ENCODE data around the gene DNAI4.

The DNAI4 gene

GRCh38 chr1:66938613-66939012 is 14.0 kb upstream of the DNAI4 start:
- H3K9ac ChIP-seq (ENCODE audit: low read length) = no peak overlapping the region
- H3K27me3 ChIP-seq (ENCODE audit: control insufficient read depth, insufficient read depth, low read length) = no peaks in the 10 kb centered on the region
- peaks cover 3% of the 10 kb centered on the region for H3K4me1 ChIP-seq (ENCODE audit: control insufficient read depth, insufficient read depth, low read length)
- no peak overlapping the region for H3K4me3 ChIP-seq (ENCODE audit: low read length)
- H3K36me3 ChIP-seq (ENCODE audit: control insufficient read depth, insufficient read depth, low read length) = no peaks in the 10 kb centered on the region
- no peak overlapping the region for H3K27ac ChIP-seq (ENCODE audit: low read depth, low read length)

- no peak overlapping the region for H3K9ac ChIP-seq (ENCODE audit: low read length)
- no peaks in the 10 kb centered on the region for H3K27me3 ChIP-seq (ENCODE audit: control insufficient read depth, insufficient read depth, low read length)
- H3K4me1 ChIP-seq (ENCODE audit: control insufficient read depth, insufficient read depth, low read length) = peaks cover 3% of the 10 kb centered on the region
- H3K36me3 ChIP-seq (ENCODE audit: control insufficient read depth, insufficient read depth, low read length) = no peaks in the 10 kb centered on the region
- H3K27ac ChIP-seq (ENCODE audit: low read depth, low read length) = no peak overlapping the region
- no peak overlapping the region for H3K4me3 ChIP-seq (ENCODE audit: low read length)
Measured at GRCh38 chr1:66937529-66938234, 13.0 kb upstream of the DNAI4 start.

- H3K4me1 ChIP-seq (ENCODE audit: control insufficient read depth, insufficient read depth, low read length) = peaks cover 16% of the 10 kb centered on the region
- no peak overlapping the region for H3K9ac ChIP-seq (ENCODE audit: low read length)
- peak overlapping the region; percentile 48 for H3K4me3 ChIP-seq (ENCODE audit: low read length)
- no peak overlapping the region for H3K27ac ChIP-seq (ENCODE audit: low read depth, low read length)
- H3K27me3 ChIP-seq (ENCODE audit: control insufficient read depth, insufficient read depth, low read length) = no peaks in the 10 kb centered on the region
- H3K36me3 ChIP-seq (ENCODE audit: control insufficient read depth, insufficient read depth, low read length) = no peaks in the 10 kb centered on the region
Measured at GRCh38 chr1:66933887-66934700, 9.4 kb upstream of the DNAI4 start.

GRCh38 chr1:66932291-66932690 is 7.6 kb upstream of the DNAI4 start:
- Histone ChIP-seq H3K4me1 (ENCODE audit: control insufficient read depth, insufficient read depth, low read length) (peaks cover 16% of the 10 kb centered on the region), H3K4me3 (ENCODE audit: low read length) (no peak overlapping the region)

GRCh38 chr1:66931590-66931989 is 6.9 kb upstream of the DNAI4 start:
- Histone ChIP-seq H3K27me3 (ENCODE audit: control insufficient read depth, insufficient read depth, low read length) (no peaks in the 10 kb centered on the region), H3K9ac (ENCODE audit: low read length) (peak overlapping the region; percentile 16), H3K4me1 (ENCODE audit: control insufficient read depth, insufficient read depth, low read length) (peaks cover 16% of the 10 kb centered on the region), H3K27ac (ENCODE audit: low read depth, low read length) (peak overlapping the region; percentile 92), H3K4me3 (ENCODE audit: low read length) (peak overlapping the region; percentile 90), H3K36me3 (ENCODE audit: control insufficient read depth, insufficient read depth, low read length) (no peaks in the 10 kb centered on the region)

More at GRCh38 chr1:66932291-66932690, 7.6 kb upstream of the DNAI4 start:
- H3K9ac ChIP-seq (ENCODE audit: low read length) = no peak overlapping the region
- no peak overlapping the region for H3K27ac ChIP-seq (ENCODE audit: low read depth, low read length)
- no peaks in the 10 kb centered on the region for H3K27me3 ChIP-seq (ENCODE audit: control insufficient read depth, insufficient read depth, low read length)
- no peaks in the 10 kb centered on the region for H3K36me3 ChIP-seq (ENCODE audit: control insufficient read depth, insufficient read depth, low read length)

GRCh38 chr1:66930823-66931174 is 6.1 kb upstream of the DNAI4 start:
- no peaks in the 10 kb centered on the region for H3K36me3 ChIP-seq (ENCODE audit: control insufficient read depth, insufficient read depth, low read length)
- peak overlapping the region; percentile 90 for H3K9ac ChIP-seq (ENCODE audit: low read length)
- H3K4me3 ChIP-seq (ENCODE audit: low read length) = peak overlapping the region; percentile 90

GRCh38 chr1:66929999-66930822 is 5.6 kb upstream of the DNAI4 start:
- Histone ChIP-seq H3K27me3 (ENCODE audit: control insufficient read depth, insufficient read depth, low read length) (no peaks in the 10 kb centered on the region), H3K9ac (ENCODE audit: low read length) (peak overlapping the region; percentile 90), H3K36me3 (ENCODE audit: control insufficient read depth, insufficient read depth, low read length) (no peaks in the 10 kb centered on the region), H3K4me3 (ENCODE audit: low read length) (peak overlapping the region; percentile 90), H3K4me1 (ENCODE audit: control insufficient read depth, insufficient read depth, low read length) (peaks cover 25% of the 10 kb centered on the region), H3K27ac (ENCODE audit: low read depth, low read length) (peak overlapping the region; percentile 92)

More at GRCh38 chr1:66930823-66931174, 6.1 kb upstream of the DNAI4 start:
- peak overlapping the region; percentile 92 for H3K27ac ChIP-seq (ENCODE audit: low read depth, low read length)
- H3K4me1 ChIP-seq (ENCODE audit: control insufficient read depth, insufficient read depth, low read length) = peaks cover 22% of the 10 kb centered on the region
- H3K27me3 ChIP-seq (ENCODE audit: control insufficient read depth, insufficient read depth, low read length) = no peaks in the 10 kb centered on the region

GRCh38 chr1:66929691-66929998 is 5.0 kb upstream of the DNAI4 start:
- H3K4me3 ChIP-seq (ENCODE audit: low read length) = peak overlapping the region; percentile 90
- peak overlapping the region; percentile 92 for H3K27ac ChIP-seq (ENCODE audit: low read depth, low read length)
- no peaks in the 10 kb centered on the region for H3K36me3 ChIP-seq (ENCODE audit: control insufficient read depth, insufficient read depth, low read length)
- H3K9ac ChIP-seq (ENCODE audit: low read length) = peak overlapping the region; percentile 73
- no peaks in the 10 kb centered on the region for H3K27me3 ChIP-seq (ENCODE audit: control insufficient read depth, insufficient read depth, low read length)
- H3K4me1 ChIP-seq (ENCODE audit: control insufficient read depth, insufficient read depth, low read length) = peaks cover 25% of the 10 kb centered on the region

- H3K4me1 ChIP-seq (ENCODE audit: control insufficient read depth, insufficient read depth, low read length) = peaks cover 25% of the 10 kb centered on the region
Measured at GRCh38 chr1:66929146-66929688, 4.6 kb upstream of the DNAI4 start.

GRCh38 chr1:66927528-66927927 is 2.9 kb upstream of the DNAI4 start:
- no peak overlapping the region for H3K27ac ChIP-seq (ENCODE audit: low read depth, low read length)
- no peak overlapping the region for H3K4me3 ChIP-seq (ENCODE audit: low read length)
- H3K27me3 ChIP-seq (ENCODE audit: control insufficient read depth, insufficient read depth, low read length) = no peaks in the 10 kb centered on the region
- H3K4me1 ChIP-seq (ENCODE audit: control insufficient read depth, insufficient read depth, low read length) = peaks cover 20% of the 10 kb centered on the region
- no peaks in the 10 kb centered on the region for H3K36me3 ChIP-seq (ENCODE audit: control insufficient read depth, insufficient read depth, low read length)
- H3K9ac ChIP-seq (ENCODE audit: low read length) = no peak overlapping the region

More at GRCh38 chr1:66929146-66929688, 4.6 kb upstream of the DNAI4 start:
- H3K9ac ChIP-seq (ENCODE audit: low read length) = no peak overlapping the region
- no peaks in the 10 kb centered on the region for H3K36me3 ChIP-seq (ENCODE audit: control insufficient read depth, insufficient read depth, low read length)
- peak overlapping the region; percentile 92 for H3K27ac ChIP-seq (ENCODE audit: low read depth, low read length)
- peak overlapping the region; percentile 90 for H3K4me3 ChIP-seq (ENCODE audit: low read length)
- H3K27me3 ChIP-seq (ENCODE audit: control insufficient read depth, insufficient read depth, low read length) = no peaks in the 10 kb centered on the region

- H3K27me3 ChIP-seq (ENCODE audit: control insufficient read depth, insufficient read depth, low read length) = no peaks in the 10 kb centered on the region
- H3K9ac ChIP-seq (ENCODE audit: low read length) = peak overlapping the region; percentile 70
- H3K27ac ChIP-seq (ENCODE audit: low read depth, low read length) = peak overlapping the region; percentile 80
- H3K4me3 ChIP-seq (ENCODE audit: low read length) = peak overlapping the region; percentile 95
- peaks cover 12% of the 10 kb centered on the region for H3K4me1 ChIP-seq (ENCODE audit: control insufficient read depth, insufficient read depth, low read length)
- no peaks in the 10 kb centered on the region for H3K36me3 ChIP-seq (ENCODE audit: control insufficient read depth, insufficient read depth, low read length)
Measured at GRCh38 chr1:66925944-66926343, 1.3 kb upstream of the DNAI4 start.

- H3K36me3 ChIP-seq (ENCODE audit: control insufficient read depth, insufficient read depth, low read length) = no peaks in the 10 kb centered on the region
- H3K9ac ChIP-seq (ENCODE audit: low read length) = peak overlapping the region; percentile 70
- peak overlapping the region; percentile 95 for H3K4me3 ChIP-seq (ENCODE audit: low read length)
- H3K4me1 ChIP-seq (ENCODE audit: control insufficient read depth, insufficient read depth, low read length) = peaks cover 12% of the 10 kb centered on the region
- H3K27me3 ChIP-seq (ENCODE audit: control insufficient read depth, insufficient read depth, low read length) = no peaks in the 10 kb centered on the region
- H3K27ac ChIP-seq (ENCODE audit: low read depth, low read length) = peak overlapping the region; percentile 80
Measured at GRCh38 chr1:66925558-66925910, 878 bp upstream of the DNAI4 start.
